NCI-H2081 (cell line): ENCODE results near the gene NCOA1.
"Not testable (repeated sequence)": the region's sequence is repeated elsewhere in the genome, so short reads cannot be mapped to it uniquely, and the experiment has no call there.

ENCODE experiments used
- DNase-seq, 2 experiments: peaks; one replicate each; lab custom pipeline; 2025; lab: John Stamatoyannopoulos, UW

NCOA1 gene

GRCh38 chr2:24508878-24509277 is 17.8 kb downstream of the NCOA1 start:
- DNase-seq = peak in 1 of 2 experiments; percentile 11

GRCh38 chr2:24509425-24509824 is 18.4 kb downstream of the NCOA1 start:
- DNase-seq = no peak

GRCh38 chr2:24509840-24510239 is 18.8 kb downstream of the NCOA1 start:
- no peak for DNase-seq

GRCh38 chr2:24510771-24511170 is 19.7 kb downstream of the NCOA1 start:
- no peak for DNase-seq

GRCh38 chr2:24511198-24511597 is 20.1 kb downstream of the NCOA1 start:
- no peak for DNase-seq

GRCh38 chr2:24511894-24512293 is 20.8 kb downstream of the NCOA1 start:
- DNase-seq = no peak

GRCh38 chr2:24512404-24512803 is 21.4 kb downstream of the NCOA1 start:
- no peak for DNase-seq

- no peak for DNase-seq
Observed at GRCh38 chr2:24512831-24513230, 21.8 kb downstream of the NCOA1 start.

GRCh38 chr2:24513281-24514071 is 22.4 kb downstream of the NCOA1 start:
- no peak for DNase-seq

- DNase-seq = no peak
Observed at GRCh38 chr2:24514820-24515219, 23.8 kb downstream of the NCOA1 start.

GRCh38 chr2:24515335-24515734 is 24.3 kb downstream of the NCOA1 start:
- DNase-seq = no peak

GRCh38 chr2:24515831-24516230 is 24.8 kb downstream of the NCOA1 start:
- no peak for DNase-seq

GRCh38 chr2:24517247-24517646 is 26.2 kb downstream of the NCOA1 start:
- no peak for DNase-seq

GRCh38 chr2:24520175-24520574 is 29.1 kb downstream of the NCOA1 start:
- no peak for DNase-seq

- DNase-seq = no peak
Observed at GRCh38 chr2:24521162-24521857, 30.3 kb downstream of the NCOA1 start.

- no peak for DNase-seq
Observed at GRCh38 chr2:24521975-24522639, 31.1 kb downstream of the NCOA1 start.

- DNase-seq = no peak
Observed at GRCh38 chr2:24527536-24527935, 36.5 kb downstream of the NCOA1 start.

- no peak for DNase-seq
Observed at GRCh38 chr2:24530796-24531195, 39.7 kb downstream of the NCOA1 start.

- not testable (repeated sequence) for DNase-seq
Observed at GRCh38 chr2:24531610-24532009, 40.6 kb downstream of the NCOA1 start.

- DNase-seq = not testable (repeated sequence)
Observed at GRCh38 chr2:24532057-24532456, 41.0 kb downstream of the NCOA1 start.

- not testable (repeated sequence) for DNase-seq
Observed at GRCh38 chr2:24533574-24533973, 42.5 kb downstream of the NCOA1 start.

- no peak for DNase-seq
Observed at GRCh38 chr2:24538720-24539119, 47.7 kb downstream of the NCOA1 start.

GRCh38 chr2:24539258-24539657 is 48.2 kb downstream of the NCOA1 start:
- DNase-seq = peak in 1 of 2 experiments; percentile 5
